DMS79 (cell line): ENCODE data around the gene ABHD15.

Experiments
- DNase-seq: peaks from one replicate; lab custom pipeline; 2025; lab: John Stamatoyannopoulos, UW

The ABHD15 gene

DNA sequence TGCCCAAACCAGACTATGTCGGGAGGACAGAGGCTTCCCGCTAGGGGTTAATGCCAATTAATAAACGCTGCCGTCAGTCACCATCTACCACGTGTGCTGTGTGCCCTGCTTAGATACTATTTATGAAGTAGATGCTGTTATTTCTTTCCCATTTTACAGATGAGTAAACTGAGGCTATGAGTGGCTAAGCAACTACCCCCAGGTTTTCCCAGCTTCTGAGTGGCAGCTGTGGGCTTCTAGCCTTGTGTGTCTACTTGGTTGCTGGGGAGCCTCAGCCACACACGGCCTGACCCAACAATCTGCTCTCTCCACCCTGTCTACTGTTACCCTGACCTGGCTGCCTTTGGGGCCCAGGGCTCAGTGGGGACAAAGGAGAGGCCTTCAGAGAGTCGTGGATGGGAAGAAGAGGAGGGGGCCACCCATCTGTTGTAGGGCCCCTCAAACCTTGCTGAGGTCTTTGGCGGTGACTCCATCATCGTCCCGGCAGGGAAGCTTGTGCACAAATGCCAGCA, 15.5 kb upstream of the ABHD15 start:
- no peak for DNase-seq

DNA sequence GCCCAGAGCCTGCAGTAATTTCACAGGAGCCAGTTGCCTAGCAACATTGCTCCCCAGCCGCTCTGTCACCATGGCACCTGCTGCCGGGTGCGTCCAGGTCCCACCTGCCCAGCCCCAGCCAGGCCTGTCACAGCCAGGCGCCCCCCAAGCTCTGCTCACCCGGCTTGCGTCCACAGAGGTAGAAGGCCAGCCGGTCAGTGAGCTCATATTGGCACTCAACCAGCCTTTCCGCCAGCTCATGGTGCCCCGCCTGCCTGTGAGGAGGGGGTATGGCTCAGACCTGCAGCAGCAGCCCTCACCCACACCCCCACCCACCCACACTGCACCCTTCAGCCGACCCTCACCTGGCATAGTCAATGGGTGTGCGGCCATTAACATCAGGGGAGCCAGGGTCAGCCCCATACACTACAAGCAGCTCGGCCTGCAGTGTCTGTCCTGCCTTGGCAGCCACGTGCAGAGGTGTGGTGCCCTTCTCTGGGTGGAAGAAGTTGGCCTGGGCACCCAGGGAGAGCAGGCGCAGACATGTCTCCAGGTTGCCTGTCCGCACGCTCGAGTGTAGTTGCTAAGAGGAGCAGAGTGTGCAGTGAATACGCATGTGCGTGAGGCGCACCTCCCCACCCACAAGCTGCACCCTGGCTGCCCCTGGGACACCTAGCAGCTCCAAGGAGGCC, 14.9 kb upstream of the ABHD15 start:
- no peak for DNase-seq

GRCh38 chr17:29579866-29580771, 13.3 kb upstream of the ABHD15 start:
- no peak for DNase-seq

DNA sequence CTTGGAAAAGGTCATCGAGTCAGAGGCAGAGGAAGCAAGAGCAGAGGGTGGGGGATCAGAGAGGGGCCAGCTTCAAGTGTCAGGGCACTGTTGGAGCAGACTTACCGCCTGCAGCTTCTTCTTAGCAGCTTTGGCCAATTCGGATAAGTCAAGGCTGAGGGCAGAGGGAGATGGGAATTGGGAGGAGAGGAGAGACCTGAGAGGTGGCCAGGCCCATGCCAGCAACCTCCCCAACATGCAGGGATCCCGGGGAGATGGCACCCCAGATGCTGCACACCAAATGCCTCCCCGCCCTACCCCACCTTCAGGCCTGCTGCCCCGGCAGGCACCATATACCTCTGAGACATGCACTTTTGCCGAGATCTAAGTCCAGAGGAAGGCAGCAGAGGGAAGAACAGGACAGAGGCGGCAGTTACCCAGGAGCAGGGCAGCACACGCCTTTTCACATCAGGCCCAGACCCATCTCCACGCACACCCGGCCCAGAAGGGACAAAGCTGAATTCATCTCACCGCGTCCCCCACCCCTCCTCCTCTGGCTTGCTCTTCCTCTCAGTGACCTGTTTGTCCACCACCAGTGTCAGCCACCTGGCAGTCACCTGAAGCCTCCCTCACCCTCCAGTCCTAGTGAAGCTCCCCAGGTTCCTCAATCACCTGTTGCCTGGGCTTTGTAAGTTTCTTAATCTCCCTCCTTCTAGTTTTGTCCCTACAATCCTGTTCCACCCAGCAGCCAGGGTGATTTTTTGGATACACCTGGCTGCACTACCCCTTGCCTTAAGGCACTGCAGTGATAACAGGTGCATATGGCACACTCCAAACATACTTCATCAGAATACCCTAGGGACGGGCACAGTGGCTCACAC, 12.0 kb upstream of the ABHD15 start:
- DNase-seq, result no peak

DNA sequence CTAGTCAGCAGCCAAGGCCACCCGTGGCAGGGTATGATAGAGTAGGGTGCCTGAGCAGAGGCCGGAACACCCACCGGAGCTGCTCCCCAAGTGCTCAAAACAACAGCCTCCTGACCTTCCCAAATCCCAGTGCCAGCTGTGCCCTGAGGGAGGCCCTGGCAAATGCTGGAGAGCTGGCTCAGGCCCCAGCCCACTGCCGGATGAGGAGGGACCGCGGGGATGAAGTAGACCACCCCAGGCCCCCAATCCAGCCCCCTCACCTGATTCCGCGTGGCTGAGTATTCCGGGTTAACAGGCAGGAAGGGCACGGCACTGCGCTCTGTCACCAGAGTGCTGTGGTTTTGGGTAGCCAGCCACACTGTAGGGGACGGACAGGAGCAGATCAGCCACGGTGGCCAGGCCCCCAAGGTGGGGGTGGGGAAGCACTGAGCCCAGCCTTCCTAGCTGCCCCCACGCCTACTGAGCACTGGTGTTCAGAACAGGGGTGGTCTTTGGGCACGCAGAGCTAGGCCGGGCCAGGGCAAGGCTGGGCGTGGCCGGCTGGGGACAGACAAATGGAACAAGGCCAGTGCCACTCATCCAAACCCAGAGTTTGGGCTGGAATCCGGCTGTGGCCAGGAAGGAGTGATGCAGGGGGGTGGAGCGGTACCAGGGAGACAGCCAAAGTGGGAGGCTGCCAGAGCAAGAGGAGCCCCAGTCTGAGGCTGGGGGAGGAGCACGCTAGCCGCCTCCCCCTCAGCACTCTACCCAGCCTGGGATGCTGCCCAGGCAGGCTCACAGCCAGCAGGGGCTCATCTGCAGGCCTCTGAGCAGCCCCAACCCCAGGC, 10.8 kb upstream of the ABHD15 start:
- DNase-seq, result no peak

DNA sequence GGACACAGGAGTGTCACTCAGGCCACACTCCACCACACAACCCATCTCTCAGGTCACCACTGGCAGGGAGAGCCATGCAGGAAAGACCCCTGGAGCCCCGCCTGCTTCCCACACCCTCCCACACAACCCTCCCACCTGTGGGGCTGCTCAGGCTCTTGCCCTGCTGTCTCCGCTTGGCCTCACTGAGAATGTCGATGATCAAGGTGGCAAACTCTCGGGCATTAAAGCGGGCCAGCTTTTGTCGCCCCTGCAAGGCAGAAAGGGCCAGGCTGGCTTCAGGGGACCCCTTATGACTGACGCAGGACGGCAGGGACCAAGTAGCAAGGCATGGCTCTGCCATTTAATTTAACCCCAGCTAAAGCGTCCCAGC, 10.1 kb upstream of the ABHD15 start:
- no peak for DNase-seq

- no peak for DNase-seq
Observed at GRCh38 chr17:29576214-29577000, 9.6 kb upstream of the ABHD15 start.

DNA sequence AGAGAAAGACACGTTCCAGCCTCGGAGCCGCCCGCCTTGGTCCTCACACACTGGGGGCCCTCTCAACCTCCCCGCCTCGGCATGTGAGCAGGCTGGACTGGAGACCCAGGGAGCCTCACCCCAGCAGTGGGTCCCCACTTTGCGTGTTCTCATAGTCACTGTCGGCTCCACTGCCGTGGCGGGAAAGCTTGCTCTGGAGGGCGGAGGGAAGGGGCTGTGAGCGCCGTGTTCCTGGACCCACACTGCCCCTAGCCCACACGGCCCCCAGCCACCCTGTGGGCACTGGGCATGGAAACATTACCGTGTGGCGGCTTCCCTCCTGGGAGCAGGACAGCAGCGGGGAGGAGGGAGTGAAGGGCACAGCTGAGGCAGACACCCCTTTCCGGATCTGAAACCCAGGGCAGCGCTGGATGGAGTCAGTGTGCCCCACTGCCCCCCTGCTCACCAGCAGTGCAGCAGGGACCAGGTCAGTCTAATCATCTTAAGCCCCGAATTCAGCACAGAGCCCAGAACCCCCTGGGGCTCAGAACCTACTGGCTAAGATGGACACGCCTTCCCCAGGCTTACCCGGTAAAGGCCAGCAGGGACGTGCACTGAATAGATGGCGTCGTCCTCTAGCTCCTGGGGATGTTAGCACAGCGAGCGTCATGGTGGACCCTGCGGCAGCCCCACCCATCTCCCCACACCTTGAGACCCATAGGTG, 8.8 kb upstream of the ABHD15 start:
- DNase-seq, result no peak

DNA sequence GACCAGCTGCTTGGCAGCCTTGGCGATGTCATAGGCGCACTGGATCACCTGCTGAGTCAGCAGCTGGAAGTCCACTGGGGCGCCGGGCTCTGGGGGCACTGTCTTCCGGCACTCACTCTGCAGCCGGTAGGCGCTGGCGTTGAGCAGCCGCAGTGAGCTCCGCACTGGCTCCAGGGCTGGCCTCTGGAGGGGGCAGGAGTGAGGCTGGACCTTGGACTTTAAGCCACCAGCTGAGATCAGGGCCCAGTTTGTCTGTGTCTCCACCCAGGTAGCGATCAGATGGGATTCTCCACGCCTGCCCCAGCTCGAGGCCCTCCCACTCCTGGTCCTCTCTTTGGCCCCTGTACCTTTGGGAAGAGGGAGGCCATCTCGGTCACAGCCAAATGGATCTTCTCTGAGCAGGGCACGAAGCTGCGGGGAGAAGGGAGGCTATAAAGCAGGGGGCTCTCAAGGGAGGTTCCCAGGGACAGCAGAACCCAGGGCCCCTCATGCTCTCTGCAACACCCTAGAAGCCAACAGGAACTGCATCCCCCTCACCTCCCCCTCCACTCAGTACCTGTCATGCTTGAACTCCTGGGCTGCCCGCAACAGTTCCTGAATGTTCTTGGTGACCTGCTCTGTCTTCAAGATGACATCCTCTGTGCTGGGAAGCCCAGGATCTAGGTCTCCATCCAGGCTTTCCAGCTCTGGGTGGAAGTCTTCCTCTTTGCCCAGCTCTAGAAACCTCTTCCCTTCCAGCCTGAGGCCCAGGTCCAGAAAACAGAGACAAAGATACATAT, 8.1 kb upstream of the ABHD15 start:
- DNase-seq, result no peak

DNA sequence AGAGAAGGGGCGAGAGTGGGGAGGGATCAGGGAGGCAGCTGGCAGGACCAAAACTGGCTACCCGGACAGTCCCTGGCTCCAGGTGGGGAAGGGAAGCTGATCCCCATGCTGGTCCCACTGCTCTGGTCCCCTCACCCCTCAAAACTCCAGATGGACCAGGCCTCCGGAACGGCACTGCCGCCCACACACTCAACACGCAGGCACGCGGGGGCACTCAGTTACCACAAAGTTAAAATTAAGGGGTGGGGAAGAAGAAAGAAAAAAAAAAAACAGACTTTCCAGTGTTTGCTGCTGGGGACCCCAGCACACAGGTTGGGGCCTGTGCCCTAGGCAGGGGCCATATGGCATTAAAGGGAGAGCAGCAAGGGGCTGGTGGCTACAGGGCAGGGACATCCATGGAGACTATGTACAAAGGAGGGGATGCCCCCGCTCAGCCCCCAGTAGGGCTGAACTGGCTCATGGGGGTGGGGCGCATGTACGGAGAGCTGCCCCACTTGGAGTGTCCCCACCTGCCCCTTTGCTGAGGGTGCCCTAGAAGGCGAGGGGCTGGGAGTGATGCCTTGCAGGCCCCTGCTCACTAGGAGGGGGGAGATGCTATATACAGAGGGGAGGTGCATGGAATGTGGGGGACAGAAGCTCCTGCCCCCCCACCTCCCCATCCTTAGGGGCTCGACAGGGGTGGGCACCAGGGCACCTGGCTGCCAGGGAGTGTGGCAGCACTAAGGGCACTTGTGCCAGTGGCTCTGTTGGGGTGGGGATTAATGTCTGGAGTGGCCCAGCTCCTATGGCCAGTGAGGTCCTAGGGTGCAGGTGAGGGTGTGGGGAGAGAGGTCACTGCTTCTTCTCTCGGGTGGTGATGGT, 7.3 kb upstream of the ABHD15 start:
- no peak for DNase-seq

DNA sequence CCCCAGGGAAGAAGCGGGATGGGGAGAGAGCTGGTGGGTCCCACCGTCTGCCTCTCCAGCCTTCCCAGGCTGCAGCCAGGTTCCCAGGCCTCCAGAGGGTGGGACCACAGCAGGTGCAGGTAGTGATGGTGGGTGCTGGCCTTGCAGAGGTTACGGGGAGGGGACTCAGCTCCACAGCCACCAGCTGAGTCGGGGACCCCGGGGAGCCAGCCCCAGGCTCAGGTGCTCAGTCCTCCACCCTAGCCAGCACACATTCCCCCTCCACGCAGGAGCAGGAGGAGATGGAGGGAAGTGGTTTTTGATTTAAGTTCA, 6.7 kb upstream of the ABHD15 start:
- no peak for DNase-seq

DNA sequence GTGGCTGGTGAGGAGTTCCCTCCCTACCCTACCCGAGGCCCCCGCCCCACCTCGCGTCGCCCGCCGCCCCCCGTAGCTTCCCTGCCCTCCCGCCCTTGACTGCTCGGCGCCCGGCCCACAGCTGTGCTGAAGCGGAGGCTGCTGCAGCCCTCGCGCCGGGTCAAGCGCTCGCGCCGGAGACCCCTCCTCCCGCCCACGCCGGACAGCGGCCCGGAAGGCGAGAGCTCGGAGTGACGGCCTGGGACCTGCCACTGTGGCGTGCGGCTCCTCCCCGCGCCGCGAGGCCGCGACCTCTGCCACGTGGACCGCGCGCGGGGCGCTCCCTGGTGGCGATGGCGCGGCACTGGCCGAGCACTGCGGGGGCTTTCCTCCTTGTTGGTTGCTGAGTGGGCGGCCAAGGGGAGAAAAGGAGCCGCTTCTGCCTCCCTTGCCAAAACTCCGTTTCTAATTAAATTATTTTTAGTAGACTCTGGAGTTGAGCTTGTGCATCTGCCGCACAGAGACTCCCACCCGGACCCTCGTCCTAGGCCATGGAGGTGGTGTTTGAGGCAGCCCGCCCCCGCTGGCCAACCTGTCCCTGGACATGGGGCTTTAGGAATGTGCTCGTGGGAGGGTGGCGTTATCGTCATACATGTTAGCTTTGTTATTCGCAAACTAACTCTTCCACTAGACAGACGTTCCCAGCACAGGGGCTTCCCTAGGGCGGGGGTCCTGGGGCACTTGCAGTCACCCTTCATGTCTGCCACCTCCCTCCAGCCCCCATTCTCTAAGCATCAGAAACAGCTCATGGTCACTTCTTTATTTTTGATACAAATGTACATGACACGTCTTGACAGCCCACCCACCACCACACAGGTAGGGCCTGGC, 6.1 kb upstream of the ABHD15 start:
- no peak for DNase-seq

GRCh38 chr17:29571883-29572681, 5.2 kb upstream of the ABHD15 start:
- DNase-seq, result no peak

DNA sequence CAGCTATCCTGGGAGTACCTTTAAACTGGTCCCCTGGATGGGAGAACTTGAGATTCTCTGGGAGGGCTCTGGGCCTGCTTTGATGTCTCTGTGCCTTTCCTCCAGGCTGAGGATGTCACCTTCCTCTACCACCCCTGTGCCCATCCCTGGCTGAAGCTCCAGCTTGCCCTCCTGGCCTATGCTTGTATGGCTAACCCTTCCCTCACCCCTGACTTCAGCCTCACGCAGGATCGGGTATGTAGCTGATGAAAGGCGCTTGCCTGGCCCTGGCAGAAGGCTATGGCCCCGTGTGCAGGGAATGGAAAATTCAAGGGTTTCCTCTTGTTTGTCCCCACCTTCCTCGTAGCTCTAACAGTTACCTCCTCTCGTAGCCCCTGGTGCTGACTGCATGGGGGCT, 4.6 kb upstream of the ABHD15 start:
- DNase-seq, result no peak

DNA sequence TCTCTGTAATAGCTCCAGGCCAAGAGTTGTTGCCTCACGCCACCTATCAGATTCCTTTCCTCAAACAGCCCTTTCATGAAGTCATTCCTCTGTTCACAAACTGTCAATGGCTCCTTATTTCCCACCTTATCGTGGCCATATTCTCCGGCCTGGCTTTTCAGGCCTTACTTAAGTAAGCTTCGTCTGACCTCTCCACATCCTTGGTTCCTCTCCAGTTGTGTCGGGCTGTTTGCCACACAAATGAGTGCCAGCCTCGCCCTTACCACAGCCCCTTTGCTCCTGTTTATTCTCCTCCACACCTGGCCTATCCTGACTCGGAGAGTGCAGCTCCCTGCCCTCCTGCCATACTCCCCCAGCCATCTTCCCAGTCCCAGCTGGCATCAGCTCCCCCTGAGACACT, 3.7 kb upstream of the ABHD15 start:
- no peak for DNase-seq

DNA sequence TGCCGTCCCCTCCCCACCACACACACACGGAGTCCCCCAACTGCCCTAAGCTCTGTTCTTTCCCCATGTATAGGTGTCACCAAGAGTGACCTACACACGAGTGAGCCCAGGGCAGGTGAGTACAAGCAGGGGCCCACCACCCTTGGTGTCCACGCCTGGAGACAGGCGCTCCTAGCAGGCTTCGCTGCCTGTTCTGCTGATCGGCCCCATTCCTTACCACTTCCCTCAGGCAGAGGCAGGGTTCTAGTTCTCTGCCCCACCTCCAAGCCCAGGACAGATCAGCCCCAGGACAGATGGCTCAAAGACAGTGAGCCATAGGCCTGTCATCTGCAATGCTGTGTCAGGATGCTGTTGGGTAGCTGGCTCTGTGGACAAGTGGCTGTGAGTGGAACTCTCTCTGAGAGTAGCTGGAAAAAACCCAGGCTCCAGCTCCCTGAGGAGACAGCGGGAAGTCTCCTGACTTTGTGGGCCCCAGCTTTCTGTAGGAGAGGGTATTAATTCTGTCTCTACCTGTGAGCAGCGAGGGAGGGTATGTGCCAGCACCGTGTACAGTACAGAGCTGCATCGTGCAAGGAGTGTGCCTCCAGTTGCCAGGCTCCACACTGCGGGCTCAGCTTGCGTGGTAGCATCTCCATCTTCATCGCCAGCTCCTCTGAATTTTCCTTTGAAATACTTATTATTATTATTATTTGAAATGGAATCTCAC, 2.6 kb upstream of the ABHD15 start:
- no peak for DNase-seq
